Stromal cell of bone marrow (primary cell): Measurements from ENCODE around the gene KCNN1.
A peak's percentile ranks its signal among the peaks of the same experiment; 100 is the strongest.
"Not testable (repeated sequence)": the region's sequence is repeated elsewhere in the genome, so short reads cannot be mapped to it uniquely, and the experiment has no call there.

Source experiments
- DNase-seq: peaks from one replicate; pipeline ENCODE4 v3.0.0-alpha.2; 2012; ENCODE audit warnings: low read depth

The KCNN1 gene

DNA sequence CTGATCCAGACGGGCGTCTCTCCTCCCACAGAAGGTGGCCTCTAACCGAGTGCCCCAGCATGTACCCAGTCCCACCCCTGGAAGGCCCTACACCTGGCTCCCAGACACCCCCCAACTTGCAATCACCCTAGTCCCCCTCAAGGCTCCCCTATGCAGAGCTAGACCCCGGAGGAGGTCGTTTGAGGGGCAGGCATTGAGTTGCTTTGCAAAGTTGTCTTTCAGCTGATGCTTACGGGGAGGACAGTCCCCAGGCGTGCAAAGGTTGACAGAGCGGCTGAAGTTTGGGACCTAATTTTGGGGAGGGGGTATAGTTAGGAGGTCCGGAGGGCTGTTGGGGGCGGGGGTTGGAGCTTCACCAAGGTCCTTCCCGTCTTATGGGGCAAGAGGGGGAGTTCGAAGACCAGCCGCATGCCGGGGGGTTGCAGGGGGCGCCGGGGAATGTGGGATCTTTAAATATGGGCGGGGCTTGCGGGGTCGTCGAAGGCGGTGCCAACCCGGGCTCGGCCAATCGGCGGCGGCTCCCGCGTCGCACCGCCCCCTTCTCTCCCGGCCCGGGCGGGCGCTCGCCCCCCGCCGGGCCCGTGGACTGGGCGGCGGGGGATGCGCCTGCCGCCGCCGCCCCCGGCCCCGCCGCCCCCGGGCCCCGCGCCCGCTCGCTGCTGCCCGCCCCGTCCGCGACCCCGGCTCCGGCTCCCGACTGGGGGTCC lies at the start of gene KCNN1:
TSS of gene KCNN1 (plus strand) at position 558 of the 707 bp plus-strand sequence. CDS start 6,782 bp downstream, outside the sequence.
- DNase-seq, result no peak

DNA sequence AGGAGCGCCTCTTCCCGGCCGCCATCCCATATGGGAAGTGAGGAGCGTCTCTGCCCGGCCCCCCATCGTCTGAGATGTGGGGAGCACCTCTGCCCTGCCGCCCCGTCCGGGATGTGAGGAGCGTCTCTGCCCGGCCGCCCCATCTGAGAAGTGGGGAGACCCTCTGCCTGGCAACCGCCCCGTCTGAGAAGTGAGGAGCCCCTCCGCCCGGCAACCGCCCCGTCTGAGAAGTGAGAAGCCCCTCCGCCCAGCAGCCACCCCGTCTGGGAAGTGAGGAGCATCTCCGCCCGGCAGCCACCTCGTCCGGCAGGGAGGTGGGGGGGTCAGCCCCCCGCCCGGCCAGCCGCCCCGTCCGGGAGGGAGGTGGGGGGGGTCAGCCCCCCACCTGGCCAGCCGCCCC lies 48.8 kb upstream of the KCNN1 start:
- not testable (repeated sequence) for DNase-seq

DNA sequence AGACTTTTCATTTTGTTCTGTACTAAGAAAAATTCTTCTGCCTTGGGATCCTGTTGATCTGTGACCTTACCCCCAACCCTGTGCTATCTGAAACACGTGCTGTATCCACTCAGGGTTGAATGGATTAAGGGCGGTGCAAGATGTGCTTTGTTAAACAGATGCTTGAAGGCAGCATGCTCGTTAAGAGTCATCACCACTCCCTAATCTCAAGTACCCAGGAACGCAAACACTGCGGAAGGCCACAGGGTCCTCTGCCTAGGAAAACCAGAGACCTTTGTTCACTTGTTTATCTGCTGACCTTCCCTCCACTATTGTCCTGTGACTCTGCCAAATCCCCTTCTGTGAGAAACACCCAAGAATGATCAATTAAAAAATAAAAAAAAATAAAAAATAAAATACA lies 47.8 kb upstream of the KCNN1 start:
- DNase-seq, result not testable (repeated sequence)

DNA sequence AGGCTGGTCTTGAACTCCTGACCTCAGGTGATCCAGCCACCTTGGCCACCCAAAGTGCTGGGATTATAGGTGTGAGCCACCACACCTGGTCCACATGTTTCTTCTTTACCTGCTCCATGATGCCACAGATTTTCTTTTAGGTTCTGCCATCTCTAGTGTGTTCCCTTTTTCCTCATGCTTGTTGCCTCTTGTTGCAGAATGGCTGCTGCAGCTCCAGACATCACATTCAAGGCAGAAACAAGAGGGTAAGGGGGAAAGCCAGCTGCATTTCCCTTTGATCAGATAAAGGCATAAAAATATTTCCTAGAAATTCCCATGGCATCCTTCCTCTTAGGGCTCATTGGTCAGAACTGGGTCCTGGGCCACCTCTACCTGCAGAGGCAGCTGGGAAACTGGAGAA lies 46.4 kb upstream of the KCNN1 start:
- no peak for DNase-seq

DNA sequence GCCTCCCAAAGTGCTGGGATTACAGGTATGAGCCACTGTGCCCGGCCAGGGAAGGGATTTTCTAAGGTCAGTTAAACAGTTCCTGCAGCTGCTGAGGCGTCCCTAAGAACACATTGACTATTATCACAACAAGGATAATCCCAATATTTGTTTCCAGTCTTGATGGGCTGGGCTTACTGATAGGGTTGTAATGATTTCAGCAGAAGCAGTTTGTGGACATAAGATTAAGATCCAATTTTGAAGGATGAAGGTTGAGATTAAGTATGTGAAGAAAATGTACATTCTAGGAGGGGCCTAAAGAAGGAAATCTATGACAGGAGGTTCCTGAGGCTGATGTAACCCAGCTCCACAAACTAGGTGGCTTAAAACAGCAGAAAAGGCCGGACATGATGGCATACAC lies 44.8 kb upstream of the KCNN1 start:
- no peak for DNase-seq

DNA sequence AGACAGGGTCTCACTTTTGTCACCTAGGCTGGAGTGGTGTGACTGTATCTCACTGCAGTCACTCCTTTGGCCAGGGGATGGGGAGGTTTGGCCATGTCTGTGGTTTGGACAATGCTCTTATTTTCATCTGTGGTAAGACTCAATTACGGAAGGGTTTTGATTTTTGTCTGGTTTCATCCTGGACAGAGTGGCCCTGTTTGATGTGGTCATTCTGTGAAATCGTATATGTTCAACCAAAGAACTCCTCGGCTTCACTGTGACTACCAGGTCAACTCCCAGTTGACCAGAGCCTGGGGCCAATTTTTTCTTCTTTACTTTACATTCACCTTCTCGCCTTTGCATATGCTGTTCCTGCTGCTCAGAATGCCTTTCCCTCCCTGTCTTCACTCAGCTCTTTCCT lies 40.9 kb upstream of the KCNN1 start:
- DNase-seq, result no peak

DNA sequence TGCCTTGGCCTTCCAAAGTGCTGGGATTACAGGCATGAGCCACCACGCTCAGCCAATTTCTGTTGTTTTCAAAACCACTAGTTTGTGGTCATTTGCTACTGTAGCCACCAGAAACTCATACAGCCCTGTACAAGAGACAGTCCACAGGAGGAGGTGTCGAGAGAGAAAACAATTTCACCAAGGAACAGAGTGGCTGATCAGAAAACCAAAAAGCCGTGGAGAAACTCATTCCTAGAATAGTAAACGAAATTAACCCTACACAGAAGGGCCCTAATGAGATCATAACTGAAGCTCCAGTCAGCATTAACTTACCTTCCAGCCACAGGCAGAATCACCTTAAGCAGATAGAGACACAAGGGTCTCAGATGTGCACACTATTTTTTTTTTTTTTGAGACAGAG lies 37.9 kb upstream of the KCNN1 start:
- DNase-seq, result no peak

DNA sequence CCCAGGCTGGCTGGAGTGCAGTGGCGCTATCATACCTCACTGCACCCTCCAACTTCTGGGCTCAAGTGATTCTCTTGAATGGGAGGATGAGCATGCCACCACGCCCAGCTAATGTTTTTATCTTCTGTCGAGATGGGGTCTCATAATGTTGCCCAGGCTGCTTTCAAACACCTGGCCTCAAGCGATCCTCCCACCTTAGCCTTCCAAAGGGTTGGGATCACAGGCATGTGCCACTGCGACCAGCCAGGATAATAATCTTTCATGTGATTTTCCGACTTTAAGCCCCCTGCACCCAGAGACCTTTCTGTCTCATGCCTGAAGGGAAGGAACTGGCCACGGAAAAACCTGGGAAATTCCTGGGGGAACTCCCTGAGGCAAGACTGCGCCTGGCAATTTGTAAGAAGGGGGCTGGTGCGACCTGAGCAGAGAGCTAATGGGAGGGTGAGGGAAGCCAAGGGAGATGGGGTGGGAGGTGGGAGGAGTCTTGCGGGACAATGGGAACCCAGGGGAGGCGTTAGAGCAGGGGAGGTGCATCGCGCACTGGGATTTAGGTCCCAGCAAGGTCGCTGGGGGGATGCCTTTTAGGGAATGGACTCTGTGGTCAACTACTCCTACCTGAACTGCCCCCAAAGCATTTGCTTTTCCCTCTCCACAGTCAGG lies 35.2 kb upstream of the KCNN1 start:
- DNase-seq, result no peak

DNA sequence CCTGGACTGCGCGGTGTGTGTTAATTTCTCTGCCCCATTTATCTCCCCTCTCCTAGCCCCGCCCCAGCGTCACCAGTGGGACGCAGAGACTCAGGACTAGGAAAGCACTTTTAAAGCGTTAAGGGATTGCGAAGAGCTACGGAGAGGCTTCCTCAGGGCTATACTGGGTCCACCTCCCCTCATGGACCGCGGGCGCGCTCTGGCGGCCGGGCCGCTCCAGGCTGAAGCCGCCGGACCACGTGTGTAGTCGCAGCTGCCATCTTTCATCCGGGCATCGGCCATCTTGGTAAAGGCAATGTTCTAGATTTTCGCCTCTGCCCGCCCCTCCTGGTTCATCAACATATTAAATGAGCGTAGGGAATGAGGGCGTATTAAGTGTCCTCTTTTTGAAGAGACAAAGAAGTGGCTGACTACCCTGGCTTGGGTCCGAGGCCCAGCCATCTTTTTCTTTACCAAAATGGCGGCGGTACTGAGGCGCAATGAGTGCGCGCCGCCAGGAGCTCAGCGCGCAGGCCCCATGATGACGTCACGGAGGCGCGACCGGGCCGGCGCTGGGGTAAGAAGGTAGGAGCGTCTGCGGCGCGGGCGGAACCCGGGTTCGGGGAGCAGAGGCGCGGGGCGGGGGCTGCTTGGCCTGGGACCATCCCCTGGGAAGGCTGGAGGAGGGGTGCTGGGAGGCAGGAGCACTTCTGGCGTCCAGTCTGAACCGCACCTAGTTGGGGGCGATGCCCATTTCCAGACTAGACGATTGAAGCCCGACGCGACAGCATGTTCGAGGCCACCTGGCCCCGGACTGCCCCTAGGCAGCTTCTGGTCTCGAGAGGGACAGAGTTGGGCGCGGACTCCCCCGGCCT lies 34.2 kb upstream of the KCNN1 start, which contains the start of gene CCDC124:
TSS of gene CCDC124 (plus strand) at position 531 of the 854 bp plus-strand sequence. CDS start 3,406 bp downstream, outside the sequence.
- peak; percentile 73 for DNase-seq

DNA sequence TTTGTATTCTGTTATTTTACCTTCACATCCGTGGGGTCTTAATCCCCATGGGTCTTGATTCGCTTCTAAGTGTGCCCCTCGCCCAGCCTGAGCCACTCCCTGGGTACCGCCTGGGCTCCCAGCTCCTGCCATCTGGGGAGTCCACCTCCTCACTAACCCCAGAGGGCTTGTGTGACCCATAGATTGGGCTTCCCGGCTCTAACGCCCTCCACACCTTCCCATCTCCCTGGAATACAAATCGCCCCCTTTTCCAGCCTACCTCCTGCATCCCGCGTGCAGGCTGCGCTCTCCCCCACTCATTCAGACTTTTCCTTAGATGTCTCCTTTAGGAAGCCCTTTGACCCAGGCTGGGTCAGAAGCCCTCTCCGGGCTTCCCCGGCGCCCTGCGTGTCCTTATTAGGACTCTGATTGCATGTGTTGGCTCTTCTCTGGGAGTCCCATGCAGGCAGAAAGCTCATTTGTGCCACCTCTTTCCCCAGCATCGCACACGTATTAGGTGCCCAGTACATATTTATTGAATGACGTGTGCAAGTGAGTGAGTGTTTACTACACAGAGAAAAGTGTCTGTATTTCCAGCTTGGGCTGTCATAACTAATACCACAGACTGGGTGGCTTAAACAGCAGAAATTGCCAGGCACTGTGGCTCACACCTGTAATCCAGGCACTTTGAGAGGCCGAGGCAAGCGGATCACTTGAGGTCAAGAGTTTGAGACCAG lies 33.3 kb upstream of the KCNN1 start:
- no peak for DNase-seq

DNA sequence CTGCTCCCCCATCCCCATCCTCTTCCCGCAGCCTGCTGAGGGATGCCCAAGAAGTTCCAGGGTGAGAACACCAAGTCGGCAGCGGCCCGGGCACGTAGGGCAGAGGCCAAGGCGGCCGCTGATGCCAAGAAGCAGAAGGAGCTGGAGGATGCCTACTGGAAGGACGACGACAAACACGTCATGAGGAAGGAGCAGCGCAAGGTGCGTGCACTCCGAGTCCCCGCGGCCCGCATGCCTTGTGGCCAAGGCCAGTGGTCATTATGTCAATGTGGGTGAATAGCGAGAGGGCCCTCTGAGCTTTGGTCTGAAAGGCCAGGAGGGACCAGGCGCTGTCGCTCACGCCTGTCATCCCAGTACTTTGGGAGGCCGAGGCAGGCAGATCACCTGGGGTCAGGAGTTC lies 30.5 kb upstream of the KCNN1 start:
- no peak for DNase-seq

DNA sequence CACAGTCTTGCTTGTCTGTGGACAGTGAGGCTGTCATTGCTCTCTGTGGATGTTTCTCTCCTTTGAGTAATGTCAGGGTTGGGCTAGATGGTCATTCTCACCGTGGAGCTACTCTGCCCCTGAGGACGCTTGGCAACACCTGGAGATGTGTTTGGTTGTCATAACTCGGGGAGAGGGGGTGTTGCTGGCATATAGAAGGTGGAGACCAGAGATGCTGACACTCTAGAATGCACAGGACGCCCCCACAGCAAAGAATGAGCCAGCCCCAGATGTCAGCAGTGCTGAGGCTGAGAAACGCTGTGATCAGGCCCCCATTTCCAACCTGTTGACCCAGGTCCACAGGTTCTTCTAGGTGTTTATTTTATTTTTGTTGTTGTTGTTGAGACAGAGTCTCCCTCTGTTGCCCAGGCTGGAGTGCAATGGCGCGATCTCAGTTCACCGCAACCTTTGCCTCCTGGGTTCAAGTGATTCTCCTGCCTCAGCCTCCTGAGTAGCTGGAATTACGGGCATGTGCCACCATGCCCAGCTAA lies 29.5 kb upstream of the KCNN1 start:
- DNase-seq, result no peak

DNA sequence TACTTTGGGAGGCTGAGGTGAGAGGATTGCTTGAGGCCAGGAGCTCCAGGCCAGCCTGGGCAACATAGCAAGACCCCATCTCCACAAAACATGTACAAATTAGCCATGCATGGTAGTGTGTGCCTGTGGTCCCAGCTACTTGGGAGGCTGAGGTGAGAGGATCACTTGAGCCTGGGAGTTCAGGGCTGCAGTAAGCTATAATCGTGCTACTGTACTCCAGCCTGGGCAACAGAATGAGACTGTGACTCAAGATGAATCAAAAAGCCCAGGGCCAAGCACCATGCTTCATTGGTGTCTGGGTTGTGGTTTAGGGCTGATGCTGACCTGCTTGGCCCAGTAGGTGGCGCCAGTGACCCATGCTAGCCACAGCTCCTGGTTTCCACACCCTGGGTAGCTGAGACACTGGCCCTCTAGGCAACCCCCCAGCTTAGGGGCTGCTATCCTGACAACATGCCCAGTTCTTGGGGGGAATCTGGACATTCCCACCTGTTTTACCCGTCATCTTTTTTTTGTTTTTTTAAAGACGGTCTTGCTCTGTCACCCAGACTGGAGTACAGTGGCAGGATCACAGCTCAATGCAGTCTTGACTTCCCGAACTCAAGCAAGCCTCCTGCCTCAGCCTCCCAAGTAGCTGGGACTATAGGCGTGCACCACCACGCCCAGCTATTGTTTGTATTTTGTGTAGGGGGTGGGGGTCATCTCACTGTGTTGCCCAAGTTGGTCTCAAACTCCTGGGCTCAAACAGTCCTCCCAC lies 28.6 kb upstream of the KCNN1 start:
- DNase-seq, result peak; percentile 83

DNA sequence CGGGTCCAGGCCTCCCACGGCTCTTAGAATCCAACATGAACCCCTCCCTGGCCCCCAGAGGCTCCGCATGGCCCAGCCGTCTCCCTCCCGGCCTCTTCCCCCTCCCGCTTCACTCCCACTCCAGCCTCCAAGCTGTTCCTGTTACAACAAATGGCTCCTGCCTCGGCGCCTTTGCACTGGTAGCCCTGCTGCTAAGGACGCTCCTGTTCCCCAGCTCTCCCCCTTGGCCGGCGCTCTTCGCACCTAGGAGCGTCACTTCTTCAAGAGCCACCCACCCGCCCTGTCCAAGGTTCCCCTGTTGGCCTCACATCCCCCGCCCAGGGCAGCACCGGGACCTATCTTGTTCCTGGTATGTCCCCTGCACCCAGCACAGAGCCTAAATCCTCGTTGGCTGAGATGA lies 24.7 kb upstream of the KCNN1 start:
- no peak for DNase-seq

DNA sequence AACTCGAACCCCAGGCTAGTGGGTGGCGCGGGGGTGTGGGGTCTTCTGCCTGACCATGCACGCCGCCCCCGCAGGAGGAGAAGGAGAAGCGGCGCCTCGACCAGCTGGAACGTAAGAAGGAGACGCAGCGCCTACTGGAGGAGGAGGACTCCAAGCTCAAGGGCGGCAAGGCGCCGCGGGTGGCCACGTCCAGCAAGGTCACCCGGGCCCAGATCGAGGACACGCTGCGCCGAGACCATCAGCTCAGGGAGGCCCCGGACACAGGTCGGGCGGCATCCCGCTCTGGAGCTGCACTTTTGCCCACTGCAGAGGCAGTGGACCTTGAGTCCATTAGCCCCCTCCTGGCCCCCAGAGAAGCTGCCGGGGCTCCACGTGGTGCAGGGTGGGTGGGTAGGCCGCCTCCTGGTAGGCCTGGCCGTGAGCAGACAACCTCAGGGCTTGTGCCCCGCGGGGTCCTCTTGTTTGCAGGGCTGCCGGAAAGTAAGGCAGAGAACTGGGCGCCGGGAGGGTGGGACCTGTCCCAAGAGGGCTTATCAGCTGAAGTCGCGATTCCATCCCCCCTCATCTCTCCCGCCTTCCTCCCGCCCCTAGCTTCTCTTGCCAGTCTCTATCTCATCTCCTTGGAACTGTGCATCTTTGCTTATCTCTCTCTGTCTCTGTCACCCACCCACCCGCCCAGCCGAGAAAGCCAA lies 24.2 kb upstream of the KCNN1 start:
- DNase-seq, result no peak

DNA sequence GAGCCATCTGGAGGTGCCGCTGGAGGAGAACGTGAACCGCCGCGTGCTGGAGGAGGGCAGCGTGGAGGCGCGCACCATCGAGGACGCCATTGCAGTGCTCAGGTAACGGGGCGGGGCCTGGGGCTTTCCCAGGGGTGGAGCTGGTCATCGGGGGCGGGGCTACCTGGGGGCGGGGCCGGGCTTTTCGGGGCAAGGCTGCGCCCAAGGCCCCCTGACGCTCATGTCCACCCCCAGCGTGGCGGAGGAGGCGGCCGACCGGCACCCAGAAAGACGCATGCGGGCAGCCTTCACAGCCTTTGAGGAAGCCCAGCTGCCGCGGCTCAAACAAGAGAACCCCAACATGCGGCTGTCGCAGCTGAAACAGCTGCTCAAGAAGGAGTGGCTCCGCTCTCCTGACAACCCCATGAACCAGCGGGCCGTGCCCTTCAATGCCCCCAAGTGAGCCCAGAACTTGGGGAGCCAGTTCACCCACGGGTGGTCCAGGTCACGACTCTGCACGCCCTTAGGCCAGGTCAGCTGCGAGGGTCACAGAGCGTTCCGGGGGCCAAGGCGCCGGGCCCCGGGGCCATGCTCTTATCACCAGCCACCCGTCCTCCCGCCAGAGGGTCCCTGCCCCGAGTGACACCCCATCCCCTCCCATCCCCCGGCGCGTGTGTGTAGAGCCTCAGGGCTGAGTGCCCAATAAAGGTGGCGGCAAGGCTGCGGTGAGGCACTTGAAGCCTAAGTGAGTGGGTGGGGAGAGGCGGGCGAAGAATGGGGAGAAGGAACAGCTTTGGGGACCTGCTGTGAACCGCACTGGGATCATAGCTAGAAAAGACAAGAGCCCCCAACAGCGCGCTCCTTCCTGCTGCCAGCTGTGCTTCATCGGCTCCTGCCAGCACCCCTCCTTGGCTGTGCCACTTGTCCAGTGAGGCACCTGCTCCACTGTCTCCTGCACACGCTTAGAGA lies 23.4 kb upstream of the KCNN1 start:
- no peak for DNase-seq

DNA sequence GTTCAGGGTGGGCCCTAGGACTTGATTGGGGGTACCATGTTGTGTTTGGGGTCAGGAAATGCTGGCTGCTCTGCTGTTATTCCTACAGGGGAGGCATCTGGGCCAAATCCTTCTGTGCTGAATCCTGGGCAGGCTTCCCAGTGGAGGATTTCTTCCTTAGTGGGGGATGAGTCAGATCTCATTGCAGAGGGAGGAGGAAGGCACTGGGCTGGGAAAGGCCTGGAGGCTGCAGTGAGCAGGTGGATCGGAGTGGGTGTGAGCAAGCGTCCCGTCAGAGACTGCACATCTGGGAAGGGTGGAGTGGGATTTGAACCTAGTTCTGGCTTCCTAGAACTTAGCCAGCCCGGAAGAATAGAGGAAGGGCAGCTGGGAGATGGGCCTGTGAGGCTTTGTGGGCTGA lies 22.6 kb upstream of the KCNN1 start:
- peak; percentile 68 for DNase-seq

DNA sequence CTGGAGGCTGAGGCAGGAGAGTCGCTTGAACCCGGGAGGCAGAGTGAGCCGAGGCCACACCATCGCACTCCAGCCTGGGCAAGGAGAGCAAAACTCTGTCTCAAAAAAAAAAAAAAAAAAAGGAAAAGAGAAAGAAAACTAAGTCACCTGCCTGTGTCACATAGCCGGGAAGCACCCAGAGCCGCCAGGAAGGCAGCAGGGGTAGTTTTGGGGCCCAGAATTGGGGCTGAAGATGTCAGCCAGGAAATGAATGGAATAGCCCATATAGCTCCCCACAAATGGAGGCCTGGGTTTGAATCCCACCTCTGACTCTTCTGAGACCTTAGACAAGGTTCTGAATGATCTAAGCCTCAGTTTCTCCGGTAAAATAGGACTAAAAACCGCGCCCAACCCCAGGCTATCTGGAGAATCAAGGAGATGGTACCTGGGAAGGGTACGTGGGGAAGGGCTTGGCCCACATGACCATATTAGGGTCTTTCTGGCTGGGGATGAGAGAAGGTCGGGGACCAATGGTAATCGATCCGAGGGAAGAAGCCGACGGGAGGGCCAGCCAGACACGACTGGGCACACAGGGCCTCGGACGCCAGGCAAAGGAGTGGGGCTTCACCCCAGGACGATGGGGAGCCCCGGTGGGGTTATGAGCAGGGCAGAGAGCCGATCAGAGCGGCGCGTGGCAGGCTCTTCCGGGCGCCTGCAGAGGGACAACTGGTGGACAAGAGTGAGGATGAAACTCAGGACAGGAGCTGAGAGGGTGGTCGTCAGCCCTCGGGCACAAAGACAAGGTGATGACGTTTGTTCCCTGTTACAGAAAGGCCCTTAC lies 19.7 kb upstream of the KCNN1 start:
- no peak for DNase-seq
